HCT116 (cell line): Measurements from ENCODE around the gene CBFA2T3. TPM values are rescaled to one million over a fixed set of nuclear protein-coding genes. Genes with fewer than 3 reads are reported as not detected.

ENCODE experiments used
- ATAC-seq: fragments of 200-7000 bp; cut with Tn5 transposase; 2 replicates; pipeline ENCODE4 v1.9.1; 2020; ENCODE audit warnings: mild to moderate bottlenecking, moderate library complexity
- BruUV-seq: library from RNA; stranded (reverse); fragments of 400-500 nt; replicated peaks from 2 replicates; lab custom pipeline; 2021; lab: Mats Ljungman, UMichigan
- CTCF ChIA-PET: fragments of 300-600 bp; sonication (Branson Sonifier 250); formaldehyde crosslinking; loops from one replicate; lab custom pipeline; 2021; ENCODE audit warnings: antibody characterized with exemption; lab: Charles Lee
- POLR2A ChIA-PET: fragments of 300-600, 350-600 bp; sonication (Branson Sonifier 250); formaldehyde crosslinking; loops from one replicate; lab custom pipeline; 2021; ENCODE audit warnings: antibody characterized with exemption; lab: Charles Lee
- RAD21 ChIA-PET, 2 experiments: fragments of 300-600 bp; sonication (Branson Sonifier 250); formaldehyde crosslinking; loops; one replicate each; lab custom pipeline; 2023; ENCODE audit warnings: low total read pairs in 2 of 2; ENCODE audit not compliant: uncharacterized antibody in 2 of 2, unreplicated experiment in 2 of 2, low non-redundant PET in 1 of 2; lab: Charles Lee
- DNase-seq: peaks from one replicate; pipeline ENCODE4 v3.0.0-alpha.2; 2010; ENCODE audit warnings: low read depth, low spot score
- H2AFZ ChIP-seq: fragments of 200-600 bp; shearing (Covaris generic), sonication (generic); 2 replicates; pipeline ENCODE4 v1.6.1; 2017; ENCODE audit warnings: low read depth, mixed run types, mixed read lengths, antibody characterized with exemption, low read length; ENCODE audit not compliant: poor library complexity, severe bottlenecking
- H3K27ac ChIP-seq: 2 replicates; pipeline ENCODE4 v1.5.1; 2012; ENCODE audit warnings: low read depth, low read length
- H3K27me3 ChIP-seq: fragments of 200-600 bp; sonication (generic); 2 replicates; pipeline ENCODE4 v1.6.1; 2016; ENCODE audit warnings: mixed run types, low read length, mixed read lengths; ENCODE audit not compliant: insufficient read depth
- H3K36me3 ChIP-seq, 2 experiments: fragments of 200-500 bp in 1 of 2; fragments of 200-600 bp in 1 of 2; sonication (Bioruptor generic) in 1 of 2; sonication (generic) in 1 of 2; 2 replicates each; pipeline versions ENCODE4 v1.5.1 to v1.6.1; 2014 to 2016; ENCODE audit warnings: low read length in 2 of 2, inconsistent platforms in 1 of 2, mixed read lengths in 1 of 2, mixed run types in 1 of 2; ENCODE audit not compliant: insufficient read depth in 2 of 2, control insufficient read depth in 1 of 2
- H3K4me1 ChIP-seq, 2 experiments: fragments of 200-600 bp in 1 of 2; sonication (generic) in 1 of 2; 2 replicates each; pipeline versions ENCODE4 v1.5.1 to v1.6.1; 2012 to 2017; ENCODE audit warnings: low read length in 2 of 2, inconsistent platforms in 1 of 2, mild to moderate bottlenecking in 1 of 2, mixed read lengths in 1 of 2, mixed run types in 1 of 2, moderate library complexity in 1 of 2; ENCODE audit not compliant: insufficient read depth in 2 of 2, control insufficient read depth in 1 of 2
- H3K4me2 ChIP-seq: fragments of 200-600 bp; sonication (generic); 2 replicates; pipeline ENCODE4 v1.6.1; 2017; ENCODE audit warnings: mixed run types, low read length, mixed read lengths
- H3K4me3 ChIP-seq, 2 experiments: fragments of 200-600 bp in 1 of 2; sonication (generic) in 1 of 2; replicated peaks in 1 of 2; 2 replicates each; pipeline ENCODE4 v1.5.1; 2011 to 2016; ENCODE audit warnings: low read length in 2 of 2, control low read depth in 1 of 2, low read depth in 1 of 2, mild to moderate bottlenecking in 1 of 2, mixed read lengths in 1 of 2, mixed run types in 1 of 2
- H3K79me2 ChIP-seq: fragments of 200-600 bp; sonication (generic); 2 replicates; pipeline ENCODE4 v1.6.1; 2017; ENCODE audit warnings: mild to moderate bottlenecking, mixed run types, low read length, moderate library complexity, mixed read lengths; ENCODE audit not compliant: insufficient read depth
- H3K9ac ChIP-seq: fragments of 200-600 bp; sonication (generic); 2 replicates; pipeline ENCODE4 v1.6.1; 2016; ENCODE audit warnings: low read length, mixed read lengths
- H3K9me2 ChIP-seq: fragments of 200-600 bp; sonication (generic), shearing (Covaris generic); 2 replicates; pipeline ENCODE4 v1.6.1; 2017; ENCODE audit warnings: mixed run types, mild to moderate bottlenecking, moderate library complexity; ENCODE audit not compliant: insufficient read depth
- H3K9me3 ChIP-seq, 2 experiments: fragments of 200-500 bp in 1 of 2; fragments of 200-600 bp in 1 of 2; sonication (Bioruptor generic) in 1 of 2; sonication (generic) in 1 of 2; 2 replicates each; pipeline ENCODE4 v1.6.1; 2014 to 2017; ENCODE audit warnings: low read length in 2 of 2, mixed read lengths in 2 of 2, inconsistent platforms in 1 of 2, low read depth in 1 of 2, mild to moderate bottlenecking in 1 of 2, mixed run types in 1 of 2, moderate library complexity in 1 of 2; ENCODE audit not compliant: control insufficient read depth in 1 of 2, insufficient read depth in 1 of 2
- H4K20me1 ChIP-seq: fragments of 200-600 bp; sonication (generic), shearing (Covaris generic); 2 replicates; pipeline ENCODE4 v1.6.1; 2017; ENCODE audit warnings: mixed run types, mild to moderate bottlenecking, moderate library complexity; ENCODE audit not compliant: insufficient read depth
- CBX3 ChIP-seq: IDR thresholded peaks from 2 replicates; pipeline ENCODE4 v1.6.1; 2012; ENCODE audit warnings: low read depth
- CTCF ChIP-seq, 3 experiments: fragments of 200-600 bp in 1 of 3; sonication (generic) in 1 of 3; IDR thresholded peaks in 2 of 3; conservative IDR thresholded peaks in 1 of 3; 2 replicates each; pipeline ENCODE4 v1.5.1; 2012 to 2017; ENCODE audit warnings: low read depth in 2 of 3, low read length in 2 of 3, antibody characterized with exemption in 1 of 3, borderline replicate concordance in 1 of 3, control low read depth in 1 of 3, mild to moderate bottlenecking in 1 of 3, mixed read lengths in 1 of 3, mixed run types in 1 of 3, moderate library complexity in 1 of 3; ENCODE audit not compliant: insufficient read depth in 1 of 3
- ELF1 ChIP-seq: IDR thresholded peaks from 2 replicates; pipeline ENCODE4 v1.6.1; 2012; ENCODE audit warnings: low read depth, borderline replicate concordance
- EZH2 ChIP-seq: fragments of 200-600 bp; sonication (generic); IDR thresholded peaks from 2 replicates; pipeline ENCODE4 v1.6.1; 2017; ENCODE audit warnings: antibody characterized with exemption, mixed run types
- EZH2phosphoT487 ChIP-seq: fragments of 200-600 bp; IDR thresholded peaks from 2 replicates; pipeline ENCODE4 v1.6.1; 2018; ENCODE audit warnings: antibody characterized with exemption, borderline replicate concordance
- JUND ChIP-seq: IDR thresholded peaks from 2 replicates; pipeline ENCODE4 v1.6.1; 2012
- POLR2AphosphoS5 ChIP-seq: IDR thresholded peaks from 2 replicates; pipeline ENCODE4 v1.6.1; 2011; ENCODE audit warnings: mild to moderate bottlenecking, low read depth, low read length, moderate library complexity
- RAD21 ChIP-seq: IDR thresholded peaks from 2 replicates; pipeline ENCODE4 v1.6.1; 2012; ENCODE audit warnings: low read depth, mild to moderate bottlenecking
- SIN3A ChIP-seq: IDR thresholded peaks from 2 replicates; pipeline ENCODE4 v1.6.1; 2012; ENCODE audit warnings: low read depth
- SP1 ChIP-seq: IDR thresholded peaks from 2 replicates; pipeline ENCODE4 v1.6.1; 2012; ENCODE audit warnings: low read depth
- SRF ChIP-seq: IDR thresholded peaks from 2 replicates; pipeline ENCODE4 v1.6.1; 2012; ENCODE audit warnings: low read depth
- YY1 ChIP-seq: IDR thresholded peaks from 2 replicates; pipeline ENCODE4 v1.6.1; 2011; ENCODE audit warnings: low read length, low read depth, moderate library complexity, mild to moderate bottlenecking; ENCODE audit not compliant: insufficient replicate concordance; ENCODE audit errors: extremely low read depth
- ZBTB33 ChIP-seq: IDR thresholded peaks from 2 replicates; pipeline ENCODE4 v1.6.1; 2011; ENCODE audit warnings: mild to moderate bottlenecking, low read length, moderate library complexity; ENCODE audit not compliant: insufficient replicate concordance; ENCODE audit errors: extremely low read depth
- ZFX ChIP-seq: fragments of 450-650 bp; IDR thresholded peaks from 2 replicates; pipeline ENCODE4 v1.6.1; 2017
- ZNF274 ChIP-seq: fragments of 200-500 bp; sonication (Bioruptor generic); IDR thresholded peaks from 2 replicates; pipeline ENCODE4 v1.6.1; 2014; ENCODE audit warnings: mild to moderate bottlenecking, low read depth, low read length, inconsistent platforms
- intact Hi-C: fragments of 100-400 bp; cut with micrococcal nuclease; formaldehyde crosslinking; loops from 2 replicates; pipeline ENCODE4 v1.10.0; 2022
- total RNA-seq: library from RNA; stranded (reverse); gene quantifications from one replicate; pipeline ENCODE4 v1.2.1, GENCODE V29; 2021; ENCODE audit not compliant: unreplicated experiment

CBFA2T3 gene
- total RNA-seq, 1 experiment from 2014 or later = 19.1 TPM

GRCh38 chr16:88848557-88848956 lies 128.4 kb downstream of the CBFA2T3 start:
- Histone ChIP-seq H3K36me3 (no peaks in the 10 kb centered on the region), H3K9me2 (no peaks in the 10 kb centered on the region), H3K27ac (no peak overlapping the region), H3K4me3 (no peak overlapping the region), H3K27me3 (no peaks in the 10 kb centered on the region), H3K4me1 (no peaks in the 10 kb centered on the region), H3K79me2 (no peaks in the 10 kb centered on the region), H2AFZ (no peak overlapping the region), H3K9me3 (no peaks in the 10 kb centered on the region), H3K4me2 (no peak overlapping the region), H3K9ac (no peak overlapping the region), H4K20me1 (no peaks in the 10 kb centered on the region)
- ATAC-seq (no peak), DNase-seq (no peak)
- no peak for TF ChIP-seq YY1
- TF ChIP-seq EZH2 = no peak
- no peak for TF ChIP-seq ZFX
- TF ChIP-seq ZBTB33 = no peak
- no peak for TF ChIP-seq SIN3A
- ChIA-PET RAD21 (no interaction called here), CTCF (no interaction called here), POLR2A (interaction anchor here (1.1 to 1.7 kb wide), 3 partner anchors 9 to 711 kb away, joined by 3 to 5 read pairs (median 4); partner anchors contain the start of genes APRT, GALNS and TRAPPC2L)
- intact Hi-C loops = no loop called here
- BruUV-seq = no TSS peak

GRCh38 chr16:88847654-88848053 lies 129.4 kb downstream of the CBFA2T3 start:
- RAD21 ChIA-PET = no interaction called here
- POLR2A ChIA-PET = no interaction called here
- H3K9ac ChIP-seq = no peak overlapping the region
- H2AFZ ChIP-seq = no peak overlapping the region
- H3K4me1 ChIP-seq = no peaks in the 10 kb centered on the region
- H4K20me1 ChIP-seq = no peaks in the 10 kb centered on the region
- intact Hi-C loops = no loop called here
- no peak overlapping the region for H3K4me2 ChIP-seq
- no peak overlapping the region for H3K27ac ChIP-seq
- no peaks in the 10 kb centered on the region for H3K79me2 ChIP-seq
- no peak overlapping the region for H3K4me3 ChIP-seq
- H3K27me3 ChIP-seq = no peaks in the 10 kb centered on the region
- no TSS peak for BruUV-seq
- no peak for DNase-seq
- H3K36me3 ChIP-seq = no peaks in the 10 kb centered on the region
- no peaks in the 10 kb centered on the region for H3K9me3 ChIP-seq
- ATAC-seq = no peak
- no peaks in the 10 kb centered on the region for H3K9me2 ChIP-seq
- CTCF ChIA-PET = no interaction called here
- TF ChIP-seq EZH2phosphoT487 (no peak), ZNF274 (no peak), JUND (no peak), RAD21 (no peak), EZH2 (no peak), SP1 (no peak), SRF (no peak), YY1 (no peak), CBX3 (no peak), ZBTB33 (no peak), CTCF (IDR thresholded peaks at IDR 0.05 in 2 of 3, conservative IDR thresholded peaks at IDR 0.05 in 1 of 3; ENCODE audit: borderline replicate concordance in 1 of 3, insufficient read depth in 1 of 3, low read depth in 2 of 3, low read length in 2 of 3) (no peak), POLR2AphosphoS5 (no peak), ELF1 (no peak)
